Fibroblast of lung (primary cell): Measurements from ENCODE around the gene FPGS. TPM values are rescaled to one million over a fixed set of nuclear protein-coding genes. Genes with fewer than 3 reads are reported as not detected.

Source experiments
- DNase-seq, 2 donors: peaks; one replicate each; pipeline versions ENCODE4 v3.0.0 to v3.0.0-alpha.2; 2010; ENCODE audit warnings: low read depth in 2 of 2
- H2AFZ ChIP-seq: 2 replicates; pipeline ENCODE4 v1.5.1; 2012; ENCODE audit warnings: low read length, control low read depth, inconsistent platforms
- H3K27ac ChIP-seq: 2 replicates; pipeline ENCODE4 v1.5.1; 2011; ENCODE audit warnings: low read length, control low read depth; ENCODE audit not compliant: insufficient read depth
- H3K27me3 ChIP-seq: 2 replicates; pipeline ENCODE4 v1.5.1; 2011; ENCODE audit warnings: mild to moderate bottlenecking, low read length; ENCODE audit not compliant: control insufficient read depth, insufficient read depth
- H3K36me3 ChIP-seq: 2 replicates; pipeline ENCODE4 v1.5.1; 2011; ENCODE audit warnings: low read length; ENCODE audit not compliant: control insufficient read depth, insufficient read depth
- H3K4me1 ChIP-seq: 2 replicates; pipeline ENCODE4 v1.5.1; 2011; ENCODE audit warnings: low read length; ENCODE audit not compliant: control insufficient read depth, insufficient read depth; ENCODE audit errors: extremely low read depth
- H3K4me2 ChIP-seq: 2 replicates; pipeline ENCODE4 v1.5.1; 2011; ENCODE audit warnings: low read length, control low read depth; ENCODE audit not compliant: insufficient read depth; ENCODE audit errors: extremely low read depth
- H3K4me3 ChIP-seq, 4 experiments: fragments of 200-600 bp in 1 of 4; sonication (generic) in 1 of 4; replicated peaks in 1 of 4; 2 replicates each; pipeline ENCODE4 v1.5.1; 2011 to 2016; ENCODE audit warnings: low read length in 4 of 4, low read depth in 3 of 4, mild to moderate bottlenecking in 3 of 4, control low read depth in 2 of 4, inconsistent platforms in 1 of 4, mixed read lengths in 1 of 4; ENCODE audit not compliant: insufficient read depth in 1 of 4; ENCODE audit errors: control extremely low read depth in 1 of 4
- H3K79me2 ChIP-seq: 2 replicates; pipeline ENCODE4 v1.5.1; 2012; ENCODE audit warnings: mild to moderate bottlenecking, low read length, inconsistent platforms; ENCODE audit not compliant: control insufficient read depth, insufficient read depth
- H3K9ac ChIP-seq: 2 replicates; pipeline ENCODE4 v1.5.1; 2011; ENCODE audit warnings: mild to moderate bottlenecking, low read length, control low read depth; ENCODE audit not compliant: insufficient read depth
- H3K9me3 ChIP-seq: 2 replicates; pipeline ENCODE4 v1.5.1; 2012; ENCODE audit warnings: low read depth, low read length; ENCODE audit not compliant: control insufficient read depth, insufficient read depth
- H4K20me1 ChIP-seq: 2 replicates; pipeline ENCODE4 v1.5.1; 2011; ENCODE audit warnings: low read length; ENCODE audit not compliant: control insufficient read depth, insufficient read depth; ENCODE audit errors: extremely low read depth
- CTCF ChIP-seq, 2 donors: IDR thresholded peaks in 1 of 2; conservative IDR thresholded peaks in 1 of 2; 1 replicate in 1 of 2; 2 replicates in 1 of 2; pipeline ENCODE4 v1.5.1; 2011 to 2012; ENCODE audit warnings: low read length in 2 of 2, control low read depth in 1 of 2, inconsistent platforms in 1 of 2, low read depth in 1 of 2, mild to moderate bottlenecking in 1 of 2
- EZH2 ChIP-seq: IDR thresholded peaks from 2 replicates; pipeline ENCODE4 v1.5.1; 2012; ENCODE audit warnings: low read length, control low read depth, mild to moderate bottlenecking; ENCODE audit errors: missing control alignments
- polyA plus RNA-seq, 2 donors: library from polyadenylated mRNA; depleted of rRNA in 1 of 2; stranded (reverse) in 1 of 2; unstranded in 1 of 2; fragments of >200 nt; gene quantifications; 2 replicates each; pipeline ENCODE4 v1.2.1, GENCODE V29; 2011 to 2012; ENCODE audit warnings: missing spikeins in 1 of 2
- total RNA-seq: library from RNA; depleted of rRNA; stranded (reverse); fragments of >200 nt; gene quantifications from 2 replicates; pipeline ENCODE4 v1.2.1, GENCODE V29; 2014

The FPGS gene
- total and polyA plus RNA-seq, 2 donors (not counting 1 experiment from before 2014, with no cell fraction given) = 42.4 to 77.0 TPM

DNA sequence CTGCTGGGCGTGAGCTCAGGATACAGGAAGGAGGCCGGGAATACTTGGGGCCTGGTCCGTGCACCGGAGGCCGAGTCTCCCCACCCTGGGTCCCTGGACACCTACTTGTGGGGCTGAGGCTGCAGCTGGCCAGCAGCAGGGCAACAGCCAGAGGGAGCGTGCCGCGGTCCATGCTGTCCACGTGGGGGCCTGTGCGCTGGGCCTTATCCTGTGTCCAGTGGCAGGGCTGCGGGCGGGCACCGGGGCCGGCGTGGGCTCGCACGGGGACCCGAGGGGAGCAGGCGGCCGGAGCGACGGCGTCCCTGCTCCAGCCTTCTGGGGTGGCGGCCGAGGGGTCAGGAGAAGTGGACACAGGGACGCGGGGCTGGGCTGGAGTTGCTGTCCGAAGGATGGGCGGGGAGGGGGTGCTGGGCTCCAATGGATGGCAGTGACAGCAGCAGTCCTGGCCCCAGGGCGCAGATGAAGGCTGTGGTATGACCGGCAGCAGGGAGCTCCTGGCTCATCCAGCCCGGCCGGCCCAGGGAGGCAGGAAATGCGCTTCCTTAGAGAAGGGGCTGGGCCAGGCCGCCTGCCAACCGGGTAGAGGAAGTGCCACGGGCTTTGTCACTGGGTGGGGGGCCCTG lies 51.6 kb downstream of the FPGS start, which contains the start of gene ENG:
ENG (minus strand) TSS at position 475 of the 623 bp plus-strand sequence; CDS start at position 172, 303 bp downstream.
- Histone ChIP-seq H3K79me2 (peaks cover 52% of the 10 kb centered on the region), H3K9me3 (no peaks in the 10 kb centered on the region), H3K4me3 (peak within 1 kb of the TSS; percentile 68 to 92 (median 81)), H3K4me1 (peaks cover 11% of the 10 kb centered on the region), H3K9ac (peak within 1 kb of the TSS; percentile 76), H4K20me1 (no peaks in the 10 kb centered on the region), H3K36me3 (peaks cover 4% of the 10 kb centered on the region), H2AFZ (no peak within 1 kb of the TSS), H3K27ac (peak within 1 kb of the TSS; percentile 63), H3K4me2 (peak within 1 kb of the TSS; percentile 92), H3K27me3 (no peaks in the 10 kb centered on the region)
- DNase-seq = peak; percentile 57 to 65
- TF ChIP-seq CTCF (conservative IDR thresholded peaks at IDR 0.05 in 1 of 2, IDR thresholded peaks at IDR 0.05 in 1 of 2; ENCODE audit: low read depth in 1 of 2, low read length in 2 of 2) = peak in 1 of 2 donors; percentile 14
- TF ChIP-seq EZH2 = no peak

- Histone ChIP-seq H3K4me2 (no peak overlapping the region), H3K36me3 (peaks cover 2% of the 10 kb centered on the region), H3K27me3 (no peaks in the 10 kb centered on the region), H3K27ac (no peak overlapping the region), H3K4me1 (peaks cover 11% of the 10 kb centered on the region), H3K79me2 (peaks cover 45% of the 10 kb centered on the region), H4K20me1 (no peaks in the 10 kb centered on the region), H3K4me3 (peak overlapping the region in 1 of 4 experiments; percentile 92), H3K9me3 (no peaks in the 10 kb centered on the region), H2AFZ (no peak overlapping the region), H3K9ac (no peak overlapping the region)
- TF ChIP-seq CTCF (conservative IDR thresholded peaks at IDR 0.05 in 1 of 2, IDR thresholded peaks at IDR 0.05 in 1 of 2; ENCODE audit: low read depth in 1 of 2, low read length in 2 of 2) (no peak), EZH2 (no peak)
- no peak for DNase-seq
Measured at GRCh38 chr9:127854960-127855359, 52.3 kb downstream of the FPGS start.

DNA sequence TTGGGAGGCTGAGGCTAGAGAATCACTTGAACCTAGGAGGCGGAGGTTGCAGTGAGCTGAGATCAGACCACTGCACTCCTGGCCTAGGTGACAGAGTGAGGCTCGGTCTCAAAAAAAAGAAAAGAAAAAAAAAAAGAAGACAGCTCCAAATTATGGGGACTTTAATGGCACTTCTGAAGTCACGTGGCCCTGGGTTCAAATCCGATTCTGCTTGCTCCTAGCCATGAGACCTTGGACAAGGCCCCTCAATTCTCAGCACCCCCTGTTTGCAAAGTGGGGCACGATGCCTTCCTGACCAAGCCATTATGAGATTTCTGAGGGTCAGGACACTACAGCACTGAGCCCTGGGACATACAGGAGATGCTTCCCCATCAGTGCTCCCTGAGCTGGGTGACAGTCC lies 52.8 kb downstream of the FPGS start:
- TF ChIP-seq EZH2 = no peak
- no peak for TF ChIP-seq CTCF (conservative IDR thresholded peaks at IDR 0.05 in 1 of 2, IDR thresholded peaks at IDR 0.05 in 1 of 2; ENCODE audit: low read depth in 1 of 2, low read length in 2 of 2)
- H3K27ac ChIP-seq = no peak overlapping the region
- no peaks in the 10 kb centered on the region for H4K20me1 ChIP-seq

More for the DNA sequence above, 52.8 kb downstream of the FPGS start:
- H3K27me3 ChIP-seq = no peaks in the 10 kb centered on the region
- no peak overlapping the region for H2AFZ ChIP-seq
- H3K36me3 ChIP-seq = peaks cover 2% of the 10 kb centered on the region
- H3K4me1 ChIP-seq = peaks cover 11% of the 10 kb centered on the region
- H3K79me2 ChIP-seq = peaks cover 40% of the 10 kb centered on the region
- H3K4me2 ChIP-seq = no peak overlapping the region
- no peak overlapping the region for H3K4me3 ChIP-seq
- no peaks in the 10 kb centered on the region for H3K9me3 ChIP-seq
- H3K9ac ChIP-seq = no peak overlapping the region
- no peak for DNase-seq
